Fibroblast of skin of abdomen (primary cell): Measurements from ENCODE around the gene FAM25C. TPM values are rescaled to one million over a fixed set of nuclear protein-coding genes. Genes with fewer than 3 reads are reported as not detected.
"Not testable (repeated sequence)": the region's sequence is repeated elsewhere in the genome, so short reads cannot be mapped to it uniquely, and the experiment has no call there.

Experiments
- DNase-seq: peaks from one replicate; pipeline ENCODE4 v3.0.0-alpha.2; 2013
- polyA plus RNA-seq, 2 experiments: library from polyadenylated mRNA; unstranded; fragments of 120-200 nt; gene quantifications; one replicate each; pipeline ENCODE4 v1.2.1, GENCODE V29; 2013; ENCODE audit not compliant: insufficient read length in 2 of 2

Gene FAM25C
- not detected for polyA plus RNA-seq (2013, experiment 1 of 2; ENCODE audit: insufficient read length)
- polyA plus RNA-seq (2013, experiment 2 of 2; ENCODE audit: insufficient read length), result not detected

- not testable (repeated sequence) for DNase-seq
Measured at GRCh38 chr10:47999691-48000090, at the start of gene FAM25C. TSS of gene FAM25C (minus strand) at chr10:47999791. CDS start at chr10:47999765, 26 bp downstream.

GRCh38 chr10:48044557-48044956, 45.0 kb upstream of the FAM25C start:
- not testable (repeated sequence) for DNase-seq

GRCh38 chr10:48031390-48031789, 31.8 kb upstream of the FAM25C start:
- DNase-seq, result not testable (repeated sequence)

GRCh38 chr10:48002306-48002705, 2.7 kb upstream of the FAM25C start:
- not testable (repeated sequence) for DNase-seq

GRCh38 chr10:47994045-47994444, 5.5 kb downstream of the FAM25C start:
- peak; percentile 37 for DNase-seq

GRCh38 chr10:47992560-47992959, 7.0 kb downstream of the FAM25C start:
- DNase-seq, result not testable (repeated sequence)

- not testable (repeated sequence) for DNase-seq
Measured at GRCh38 chr10:47991706-47992105, 7.9 kb downstream of the FAM25C start.

GRCh38 chr10:47990097-47990496, 9.5 kb downstream of the FAM25C start:
- not testable (repeated sequence) for DNase-seq

- not testable (repeated sequence) for DNase-seq
Measured at GRCh38 chr10:47989542-47989950, 10.0 kb downstream of the FAM25C start.

- peak; percentile 61 for DNase-seq
Measured at GRCh38 chr10:47988718-47989541, 10.7 kb downstream of the FAM25C start.

- not testable (repeated sequence) for DNase-seq
Measured at GRCh38 chr10:47987952-47988351, 11.6 kb downstream of the FAM25C start.

- not testable (repeated sequence) for DNase-seq
Measured at GRCh38 chr10:47986413-47987230, 13.0 kb downstream of the FAM25C start.

- DNase-seq, result not testable (repeated sequence)
Measured at GRCh38 chr10:47975409-47975808, 24.2 kb downstream of the FAM25C start.

GRCh38 chr10:47973131-47973530, 26.5 kb downstream of the FAM25C start:
- not testable (repeated sequence) for DNase-seq

GRCh38 chr10:47972077-47972476, 27.5 kb downstream of the FAM25C start:
- not testable (repeated sequence) for DNase-seq

- not testable (repeated sequence) for DNase-seq
Measured at GRCh38 chr10:47971598-47971997, 28.0 kb downstream of the FAM25C start.

GRCh38 chr10:47970047-47970446, 29.5 kb downstream of the FAM25C start:
- DNase-seq, result not testable (repeated sequence)

GRCh38 chr10:47968988-47969387, 30.6 kb downstream of the FAM25C start:
- DNase-seq, result not testable (repeated sequence)

- DNase-seq, result not testable (repeated sequence)
Measured at GRCh38 chr10:47964280-47965063, 35.1 kb downstream of the FAM25C start.

GRCh38 chr10:47962785-47963184, 36.8 kb downstream of the FAM25C start:
- not testable (repeated sequence) for DNase-seq

- not testable (repeated sequence) for DNase-seq
Measured at GRCh38 chr10:47960699-47961098, 38.9 kb downstream of the FAM25C start.

GRCh38 chr10:47959677-47960076, 39.9 kb downstream of the FAM25C start:
- not testable (repeated sequence) for DNase-seq
